Neural cell (in vitro differentiated cells): Measurements from ENCODE around the gene SHISA5. TPM values are rescaled to one million over a fixed set of nuclear protein-coding genes. Genes with fewer than 3 reads are reported as not detected.

ENCODE experiments used
- H2AFZ ChIP-seq: fragments of 200-600, 300-800 bp; sonication (generic), shearing (Covaris generic); 2 replicates; pipeline ENCODE4 v1.6.0; 2014; ENCODE audit warnings: low read depth, mild to moderate bottlenecking, antibody characterized with exemption, low read length, moderate library complexity
- H3F3A ChIP-seq: fragments of 200-600 bp; shearing (Covaris generic); 2 replicates; pipeline ENCODE4 v1.6.1; 2016; ENCODE audit warnings: mild to moderate bottlenecking, moderate library complexity, mixed read lengths, antibody characterized with exemption, low read length; ENCODE audit not compliant: insufficient read depth, poor library complexity, severe bottlenecking
- H3K27ac ChIP-seq: fragments of 200-600, 300-800 bp; sonication (generic), shearing (Covaris generic); 2 replicates; pipeline ENCODE4 v1.5.1; 2014; ENCODE audit warnings: mild to moderate bottlenecking, low read length, moderate library complexity
- H3K27me3 ChIP-seq: fragments of 300-800, 200-600 bp; sonication (generic), shearing (Covaris generic); 2 replicates; pipeline ENCODE4 v1.6.0; 2014; ENCODE audit warnings: mild to moderate bottlenecking, low read depth, low read length, moderate library complexity; ENCODE audit not compliant: insufficient read depth
- H3K36me3 ChIP-seq: fragments of 300-800, 200-600 bp; sonication (generic), shearing (Covaris generic); 2 replicates; pipeline ENCODE4 v1.5.1; 2014; ENCODE audit warnings: mild to moderate bottlenecking, antibody characterized with exemption, low read length, moderate library complexity; ENCODE audit not compliant: insufficient read depth
- H3K4me2 ChIP-seq: fragments of 300-800, 200-600 bp; sonication (generic), shearing (Covaris generic); 2 replicates; pipeline ENCODE4 v1.6.0; 2014; ENCODE audit warnings: mild to moderate bottlenecking, low read length
- H3K4me3 ChIP-seq: fragments of 300-800, 200-600 bp; sonication (generic), shearing (Covaris generic); 2 replicates; pipeline ENCODE4 v1.5.1; 2014; ENCODE audit warnings: mild to moderate bottlenecking, low read length, moderate library complexity
- H3K79me2 ChIP-seq: fragments of 200-600 bp; shearing (Covaris generic); replicated peaks from 2 replicates; pipeline ENCODE4 v1.6.0; 2014; ENCODE audit warnings: mild to moderate bottlenecking, low read length, moderate library complexity; ENCODE audit not compliant: insufficient read depth
- H3K9ac ChIP-seq: fragments of 300-800, 200-600 bp; sonication (generic), shearing (Covaris generic); 2 replicates; pipeline ENCODE4 v1.6.1; 2016; ENCODE audit warnings: mild to moderate bottlenecking, low read length, mixed read lengths
- H3K9me2 ChIP-seq: fragments of 200-600 bp; shearing (Covaris generic); 2 replicates; pipeline ENCODE4 v1.6.1; 2016; ENCODE audit warnings: mild to moderate bottlenecking, low read length, mixed read lengths; ENCODE audit not compliant: insufficient read depth
- H3K9me3 ChIP-seq: fragments of 200-600, 300-800 bp; sonication (generic), shearing (Covaris generic); 2 replicates; pipeline ENCODE4 v1.6.1; 2016; ENCODE audit warnings: mild to moderate bottlenecking, mixed run types, low read length, moderate library complexity, mixed read lengths
- H4K20me1 ChIP-seq: fragments of 200-600 bp; shearing (Covaris generic); 2 replicates; pipeline ENCODE4 v1.6.1; 2016; ENCODE audit warnings: mild to moderate bottlenecking, mixed run types; ENCODE audit not compliant: insufficient read depth
- EP300 ChIP-seq: fragments of 450-650 bp; conservative IDR thresholded peaks from 2 replicates; pipeline ENCODE4 v1.6.1; 2014; ENCODE audit warnings: antibody characterized with exemption, mild to moderate bottlenecking, moderate library complexity; ENCODE audit not compliant: poor library complexity, severe bottlenecking
- EZH2 ChIP-seq: fragments of 200-600, 300-800 bp; shearing (Covaris generic), sonication (generic); IDR thresholded peaks from 2 replicates; pipeline ENCODE4 v1.6.1; 2014; ENCODE audit warnings: antibody characterized with exemption, low read length, borderline replicate concordance, mild to moderate bottlenecking; ENCODE audit not compliant: insufficient read depth, poor library complexity, severe bottlenecking
- MXI1 ChIP-seq: fragments of 450-650 bp; conservative IDR thresholded peaks from 2 replicates; pipeline ENCODE4 v1.6.1; 2014; ENCODE audit warnings: antibody characterized with exemption, mild to moderate bottlenecking; ENCODE audit not compliant: poor library complexity, severe bottlenecking
- POLR2AphosphoS5 ChIP-seq: IDR thresholded peaks from 2 replicates; pipeline ENCODE4 v1.6.1; 2012
- RAD21 ChIP-seq: fragments of 450-650 bp; conservative IDR thresholded peaks from 2 replicates; pipeline ENCODE4 v1.6.1; 2014; ENCODE audit warnings: antibody characterized with exemption, mild to moderate bottlenecking, moderate library complexity
- SMC3 ChIP-seq: fragments of 450-650 bp; conservative IDR thresholded peaks from 2 replicates; pipeline ENCODE4 v1.6.1; 2014; ENCODE audit warnings: antibody characterized with exemption, mild to moderate bottlenecking, moderate library complexity; ENCODE audit not compliant: poor library complexity
- polyA plus RNA-seq: library from polyadenylated mRNA; depleted of rRNA; stranded (reverse); fragments of >200 nt; gene quantifications from 2 replicates; pipeline ENCODE4 v1.2.3, GENCODE V29; 2014
- small RNA-seq, 3 experiments: library from RNA; depleted of rRNA; stranded (forward); fragments of <200 nt; gene quantifications; one replicate each; pipeline ENCODE3, GENCODE V24; 2012
- TF ChIP-seq, protein P1 (sequence below): IDR thresholded peaks from 2 replicates; pipeline ENCODE4 v1.6.1; 2012; ENCODE audit warnings: borderline replicate concordance
- TF ChIP-seq, protein P2 (sequence below): fragments of 450-650 bp; IDR thresholded peaks from 2 replicates; pipeline ENCODE4 v1.5.1; 2014; ENCODE audit warnings: antibody characterized with exemption, mild to moderate bottlenecking, moderate library complexity; ENCODE audit not compliant: poor library complexity, severe bottlenecking

SHISA5 gene
- polyA plus RNA-seq, 1 donor from 2014 or later = 121 TPM

DNA sequence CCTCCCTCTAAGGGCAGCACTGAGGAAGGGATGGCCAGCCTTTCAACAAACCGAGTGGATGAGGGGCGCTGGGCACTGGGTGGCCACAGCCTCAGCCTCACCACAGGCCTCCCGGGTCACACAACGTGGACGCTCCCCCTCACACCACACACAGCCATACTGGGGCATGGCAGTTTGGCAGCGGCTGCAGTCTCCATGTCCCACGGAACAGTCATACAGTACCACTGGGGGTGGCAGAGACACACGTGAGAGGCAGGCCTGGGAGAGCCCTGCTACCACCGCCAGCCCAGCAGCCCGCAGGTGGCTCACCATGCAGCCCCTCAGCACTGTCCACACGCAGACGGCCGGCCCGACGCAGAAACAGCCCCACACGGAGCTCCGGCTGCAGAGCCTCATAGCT is 85.8 kb downstream of the SHISA5 start:
- Histone ChIP-seq H3K36me3 (no peaks in the 10 kb centered on the region), H3K27me3 (no peaks in the 10 kb centered on the region), H3K79me2 (peaks cover 6% of the 10 kb centered on the region), H3K9ac (no peak overlapping the region), H3K9me2 (no peaks in the 10 kb centered on the region), H3F3A (no peaks in the 10 kb centered on the region), H3K4me2 (no peak overlapping the region), H3K4me3 (no peak overlapping the region), H4K20me1 (peaks cover 3% of the 10 kb centered on the region), H3K9me3 (no peaks in the 10 kb centered on the region), H2AFZ (no peak overlapping the region), H3K27ac (no peak overlapping the region)
- TF ChIP-seq POLR2AphosphoS5 = no peak
- TF ChIP-seq RAD21 = no peak
- no peak for TF ChIP-seq SMC3
- no peak for TF ChIP-seq EP300
- TF ChIP-seq, protein P1, sequence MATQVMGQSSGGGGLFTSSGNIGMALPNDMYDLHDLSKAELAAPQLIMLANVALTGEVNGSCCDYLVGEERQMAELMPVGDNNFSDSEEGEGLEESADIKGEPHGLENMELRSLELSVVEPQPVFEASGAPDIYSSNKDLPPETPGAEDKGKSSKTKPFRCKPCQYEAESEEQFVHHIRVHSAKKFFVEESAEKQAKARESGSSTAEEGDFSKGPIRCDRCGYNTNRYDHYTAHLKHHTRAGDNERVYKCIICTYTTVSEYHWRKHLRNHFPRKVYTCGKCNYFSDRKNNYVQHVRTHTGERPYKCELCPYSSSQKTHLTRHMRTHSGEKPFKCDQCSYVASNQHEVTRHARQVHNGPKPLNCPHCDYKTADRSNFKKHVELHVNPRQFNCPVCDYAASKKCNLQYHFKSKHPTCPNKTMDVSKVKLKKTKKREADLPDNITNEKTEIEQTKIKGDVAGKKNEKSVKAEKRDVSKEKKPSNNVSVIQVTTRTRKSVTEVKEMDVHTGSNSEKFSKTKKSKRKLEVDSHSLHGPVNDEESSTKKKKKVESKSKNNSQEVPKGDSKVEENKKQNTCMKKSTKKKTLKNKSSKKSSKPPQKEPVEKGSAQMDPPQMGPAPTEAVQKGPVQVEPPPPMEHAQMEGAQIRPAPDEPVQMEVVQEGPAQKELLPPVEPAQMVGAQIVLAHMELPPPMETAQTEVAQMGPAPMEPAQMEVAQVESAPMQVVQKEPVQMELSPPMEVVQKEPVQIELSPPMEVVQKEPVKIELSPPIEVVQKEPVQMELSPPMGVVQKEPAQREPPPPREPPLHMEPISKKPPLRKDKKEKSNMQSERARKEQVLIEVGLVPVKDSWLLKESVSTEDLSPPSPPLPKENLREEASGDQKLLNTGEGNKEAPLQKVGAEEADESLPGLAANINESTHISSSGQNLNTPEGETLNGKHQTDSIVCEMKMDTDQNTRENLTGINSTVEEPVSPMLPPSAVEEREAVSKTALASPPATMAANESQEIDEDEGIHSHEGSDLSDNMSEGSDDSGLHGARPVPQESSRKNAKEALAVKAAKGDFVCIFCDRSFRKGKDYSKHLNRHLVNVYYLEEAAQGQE = no peak
- no peak for TF ChIP-seq MXI1
- TF ChIP-seq, protein P2, sequence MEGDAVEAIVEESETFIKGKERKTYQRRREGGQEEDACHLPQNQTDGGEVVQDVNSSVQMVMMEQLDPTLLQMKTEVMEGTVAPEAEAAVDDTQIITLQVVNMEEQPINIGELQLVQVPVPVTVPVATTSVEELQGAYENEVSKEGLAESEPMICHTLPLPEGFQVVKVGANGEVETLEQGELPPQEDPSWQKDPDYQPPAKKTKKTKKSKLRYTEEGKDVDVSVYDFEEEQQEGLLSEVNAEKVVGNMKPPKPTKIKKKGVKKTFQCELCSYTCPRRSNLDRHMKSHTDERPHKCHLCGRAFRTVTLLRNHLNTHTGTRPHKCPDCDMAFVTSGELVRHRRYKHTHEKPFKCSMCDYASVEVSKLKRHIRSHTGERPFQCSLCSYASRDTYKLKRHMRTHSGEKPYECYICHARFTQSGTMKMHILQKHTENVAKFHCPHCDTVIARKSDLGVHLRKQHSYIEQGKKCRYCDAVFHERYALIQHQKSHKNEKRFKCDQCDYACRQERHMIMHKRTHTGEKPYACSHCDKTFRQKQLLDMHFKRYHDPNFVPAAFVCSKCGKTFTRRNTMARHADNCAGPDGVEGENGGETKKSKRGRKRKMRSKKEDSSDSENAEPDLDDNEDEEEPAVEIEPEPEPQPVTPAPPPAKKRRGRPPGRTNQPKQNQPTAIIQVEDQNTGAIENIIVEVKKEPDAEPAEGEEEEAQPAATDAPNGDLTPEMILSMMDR = no peak
- no peak for TF ChIP-seq EZH2

Small RNA genes lying within 50 kb of the gene (small RNA-seq; reads per million reads assigned to genes)
- 0 to 4.8 (median 1.4) reads per million in 3 experiments for gene MIR6823

Other genes with a start within 250 kb of the SHISA5 start
- 31.6 and 39.1 TPM in 2 replicates for gene NME6, start 202.8 kb downstream of the SHISA5 start, polyA plus RNA-seq
- not detected in 2 replicates for gene SPINK8, start 170.5 kb downstream of the SHISA5 start, polyA plus RNA-seq
- gene FBXW12, start 132.0 kb downstream of the SHISA5 start, polyA plus RNA-seq = not detected in 2 replicates
- gene PLXNB1, start 74.1 kb downstream of the SHISA5 start, polyA plus RNA-seq = 134 and 148 TPM in 2 replicates
- 27.2 and 29.0 TPM in 2 replicates for gene CCDC51, start 64.1 kb downstream of the SHISA5 start, polyA plus RNA-seq
- 1,717 and 1,747 TPM in 2 replicates for gene TMA7, start 63.9 kb downstream of the SHISA5 start, polyA plus RNA-seq
- gene ATRIP, start 57.4 kb downstream of the SHISA5 start, polyA plus RNA-seq = 10.3 and 11.1 TPM in 2 replicates
- 29.4 and 32.4 TPM in 2 replicates for gene PFKFB4, start 52.6 kb upstream of the SHISA5 start, polyA plus RNA-seq
- gene UCN2, start 59.6 kb upstream of the SHISA5 start, polyA plus RNA-seq = 0.68 and 2.0 TPM in 2 replicates
- 45.3 and 53.6 TPM in 2 replicates for gene COL7A1, start 91.2 kb upstream of the SHISA5 start, polyA plus RNA-seq
- gene UQCRC1, start 105.5 kb upstream of the SHISA5 start, polyA plus RNA-seq = 267 and 333 TPM in 2 replicates
- gene TMEM89, start 117.6 kb upstream of the SHISA5 start, polyA plus RNA-seq = 0.52 TPM in 1 of 2 replicates, not detected in the other
- 23.6 and 25.7 TPM in 2 replicates for gene SLC26A6, start 131.3 kb upstream of the SHISA5 start, polyA plus RNA-seq
- 54.9 and 65.5 TPM in 2 replicates for gene CELSR3, start 158.7 kb upstream of the SHISA5 start, polyA plus RNA-seq
- 19.0 and 29.3 TPM in 2 replicates for gene NCKIPSD, start 181.7 kb upstream of the SHISA5 start, polyA plus RNA-seq
- gene IP6K2, start 213.0 kb upstream of the SHISA5 start, polyA plus RNA-seq = 451 and 480 TPM in 2 replicates